Thymus (tissue), 11 donors: Measurements from ENCODE around the gene SLC29A4. TPM values are rescaled to one million over a fixed set of nuclear protein-coding genes. Genes with fewer than 3 reads are reported as not detected.
"Not testable (repeated sequence)": the region's sequence is repeated elsewhere in the genome, so short reads cannot be mapped to it uniquely, and the experiment has no call there.

Experiments used
- DNase-seq, 9 donors: peaks; one replicate each; pipeline ENCODE4 v3.0.0-alpha.2; 2013; ENCODE audit warnings: low spot score in 9 of 9, low read depth in 6 of 9, missing footprints in 1 of 9
- H3K27ac ChIP-seq, 2 donors: one replicate each; pipeline ENCODE4 v1.5.1; 2013; ENCODE audit warnings: control low read depth in 1 of 2, low read depth in 1 of 2, low read length in 1 of 2, mild to moderate bottlenecking in 1 of 2, moderate library complexity in 1 of 2
- H3K27me3 ChIP-seq, 2 donors: one replicate each; pipeline ENCODE4 v1.5.1; 2013; ENCODE audit warnings: low read length in 1 of 2; ENCODE audit not compliant: control insufficient read depth in 2 of 2, insufficient read depth in 1 of 2
- H3K36me3 ChIP-seq, 2 donors: one replicate each; pipeline ENCODE4 v1.5.1; 2013; ENCODE audit warnings: low read length in 1 of 2, mild to moderate bottlenecking in 1 of 2, moderate library complexity in 1 of 2; ENCODE audit not compliant: control insufficient read depth in 2 of 2, insufficient read depth in 2 of 2
- H3K4me1 ChIP-seq, 2 donors: one replicate each; pipeline ENCODE4 v1.5.1; 2013; ENCODE audit warnings: low read length in 2 of 2; ENCODE audit not compliant: control insufficient read depth in 2 of 2, insufficient read depth in 2 of 2
- H3K4me3 ChIP-seq, 2 donors: one replicate each; pipeline ENCODE4 v1.5.1; 2013; ENCODE audit warnings: low read length in 2 of 2, control low read depth in 1 of 2, mild to moderate bottlenecking in 1 of 2
- H3K9me3 ChIP-seq, 2 donors: one replicate each; pipeline ENCODE4 v1.5.1; 2013; ENCODE audit warnings: low read length in 1 of 2, mild to moderate bottlenecking in 1 of 2; ENCODE audit not compliant: control insufficient read depth in 2 of 2, insufficient read depth in 1 of 2
- WGBS: extraction: QIAGEN DNeasy Blood & Tissue Kit; methylation state at CpG from one replicate; pipeline ENCODE4 v1.1.7; 2013; 5-methylcytosine and 5-hydroxymethylcytosine counted together
- polyA plus RNA-seq: library from polyadenylated mRNA; stranded (reverse); fragments of 200-250 nt; gene quantifications from one replicate; pipeline ENCODE4 v1.2.3, GENCODE V29; 2013
- total RNA-seq: library from RNA; stranded (reverse); fragments of 120-200 nt; gene quantifications from one replicate; pipeline ENCODE4 v1.2.4, GENCODE V29; 2013
- donor health status: healthy.

SLC29A4 gene
- total and polyA plus RNA-seq, 2 donors, result 0.38 to 0.62 TPM

GRCh38 chr7:5254371-5254770 lies 28.4 kb upstream of the SLC29A4 start:
- not testable (repeated sequence) for H3K27me3 ChIP-seq, DNase-seq, H3K36me3 ChIP-seq, H3K27ac ChIP-seq, H3K4me1 ChIP-seq, H3K9me3 ChIP-seq, H3K4me3 ChIP-seq
- WGBS, result 95% methylated on average over 9 of the region's 9 CpGs

- DNase-seq, result no peak
- Histone ChIP-seq H3K27me3 (no peaks in the 10 kb centered on the region), H3K4me3 (no peak overlapping the region), H3K36me3 (no peaks in the 10 kb centered on the region), H3K9me3 (no peaks in the 10 kb centered on the region), H3K27ac (no peak overlapping the region), H3K4me1 (no peaks in the 10 kb centered on the region)
- WGBS, result 94% methylated on average over 3 of the region's 3 CpGs
Observed at GRCh38 chr7:5255832-5256231, 26.9 kb upstream of the SLC29A4 start.

GRCh38 chr7:5260530-5261068 lies 22.1 kb upstream of the SLC29A4 start:
- DNase-seq, H3K9me3 ChIP-seq, H3K27me3 ChIP-seq, H3K36me3 ChIP-seq, H3K4me1 ChIP-seq, H3K27ac ChIP-seq, H3K4me3 ChIP-seq: not testable (repeated sequence)
- WGBS, result 96% methylated on average over 15 of the region's 15 CpGs

- WGBS, result 89% methylated on average over 10 of the region's 10 CpGs
- H3K4me3 ChIP-seq, H3K36me3 ChIP-seq, DNase-seq, H3K9me3 ChIP-seq, H3K27me3 ChIP-seq, H3K4me1 ChIP-seq, H3K27ac ChIP-seq: not testable (repeated sequence)
Observed at GRCh38 chr7:5263066-5263465, 19.7 kb upstream of the SLC29A4 start.

- WGBS, result 88% methylated on average over 19 of the region's 19 CpGs
Observed at GRCh38 chr7:5265320-5266190, 17.2 kb upstream of the SLC29A4 start.

GRCh38 chr7:5266191-5267028 lies 16.3 kb upstream of the SLC29A4 start:
- no peaks in the 10 kb centered on the region for H3K4me1 ChIP-seq
- no peak for DNase-seq
- WGBS, result 83% methylated on average over 20 of the region's 20 CpGs
- no peaks in the 10 kb centered on the region for H3K9me3 ChIP-seq
- no peak overlapping the region for H3K27ac ChIP-seq
- H3K27me3 ChIP-seq, result peaks cover 0 to 3% of the 10 kb centered on the region in 2 donors
- no peaks in the 10 kb centered on the region for H3K36me3 ChIP-seq
- H3K4me3 ChIP-seq, result no peak overlapping the region

More at GRCh38 chr7:5265320-5266190, 17.2 kb upstream of the SLC29A4 start:
- Histone ChIP-seq H3K4me1 (no peaks in the 10 kb centered on the region), H3K36me3 (no peaks in the 10 kb centered on the region), H3K27ac (no peak overlapping the region), H3K4me3 (no peak overlapping the region), H3K9me3 (no peaks in the 10 kb centered on the region), H3K27me3 (peaks cover 0 to 3% of the 10 kb centered on the region in 2 donors)
- DNase-seq, result no peak

- H3K27ac ChIP-seq, H3K36me3 ChIP-seq, H3K4me1 ChIP-seq, H3K4me3 ChIP-seq, H3K27me3 ChIP-seq, DNase-seq, H3K9me3 ChIP-seq: not testable (repeated sequence)
- 91% methylated on average over 8 of the region's 8 CpGs for WGBS
Observed at GRCh38 chr7:5267829-5268228, 14.9 kb upstream of the SLC29A4 start.

- H3K4me3 ChIP-seq, H3K36me3 ChIP-seq, H3K9me3 ChIP-seq, H3K27me3 ChIP-seq, H3K4me1 ChIP-seq, DNase-seq, H3K27ac ChIP-seq: not testable (repeated sequence)
- WGBS, result 83% methylated on average over 12 of the region's 12 CpGs
Observed at GRCh38 chr7:5269992-5270657, 12.6 kb upstream of the SLC29A4 start.
